HG02973 (cell line): ENCODE data around the gene HOGA1.
"Not testable (repeated sequence)": the region's sequence is repeated elsewhere in the genome, so short reads cannot be mapped to it uniquely, and the experiment has no call there.

Experiments
- ATAC-seq: cut with Tn5 transposase; IDR thresholded peaks from one replicate; pipeline ENCODE4 v1.9.1; 2021; ENCODE audit warnings: moderate library complexity; ENCODE audit not compliant: unreplicated experiment

HOGA1 gene

DNA sequence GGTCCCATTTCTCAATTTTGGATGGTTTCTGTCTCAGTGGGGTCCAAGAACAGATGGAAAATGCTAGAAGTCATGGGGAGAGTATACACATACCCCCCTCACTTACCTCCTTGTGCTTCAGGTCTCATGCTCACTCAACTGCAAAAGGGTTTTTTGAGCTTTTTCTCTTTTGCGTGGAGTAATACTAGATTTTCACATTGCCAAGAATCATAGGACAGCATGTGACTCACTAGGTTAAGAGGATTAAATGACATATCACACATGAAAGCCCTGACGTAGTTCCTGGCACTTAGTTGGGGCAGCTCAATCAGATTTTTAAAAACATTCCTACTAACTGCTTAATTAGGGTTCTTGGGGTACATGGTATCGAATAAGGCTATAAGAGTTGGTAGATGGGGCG, 60.7 kb downstream of the HOGA1 start:
- no peak for ATAC-seq

DNA sequence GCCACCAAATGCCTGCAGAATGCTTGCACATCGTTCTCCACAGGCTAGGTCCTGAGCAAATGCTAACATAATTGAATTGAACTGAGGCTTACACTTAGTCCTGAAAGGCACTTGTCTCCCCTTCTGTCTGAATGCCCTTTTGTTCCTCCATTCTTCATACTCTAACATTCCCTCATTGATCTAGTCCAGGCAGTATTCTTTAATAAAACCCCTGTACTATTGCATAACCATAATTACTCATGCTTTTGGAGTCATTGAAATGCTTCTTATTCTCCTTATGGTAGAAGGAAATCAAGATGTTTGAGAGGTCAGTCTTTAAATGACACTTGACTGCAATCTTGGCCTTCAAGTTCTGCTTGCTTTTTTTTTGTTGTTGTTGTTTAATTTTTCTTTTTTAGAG, 63.4 kb downstream of the HOGA1 start:
- ATAC-seq, result no peak

DNA sequence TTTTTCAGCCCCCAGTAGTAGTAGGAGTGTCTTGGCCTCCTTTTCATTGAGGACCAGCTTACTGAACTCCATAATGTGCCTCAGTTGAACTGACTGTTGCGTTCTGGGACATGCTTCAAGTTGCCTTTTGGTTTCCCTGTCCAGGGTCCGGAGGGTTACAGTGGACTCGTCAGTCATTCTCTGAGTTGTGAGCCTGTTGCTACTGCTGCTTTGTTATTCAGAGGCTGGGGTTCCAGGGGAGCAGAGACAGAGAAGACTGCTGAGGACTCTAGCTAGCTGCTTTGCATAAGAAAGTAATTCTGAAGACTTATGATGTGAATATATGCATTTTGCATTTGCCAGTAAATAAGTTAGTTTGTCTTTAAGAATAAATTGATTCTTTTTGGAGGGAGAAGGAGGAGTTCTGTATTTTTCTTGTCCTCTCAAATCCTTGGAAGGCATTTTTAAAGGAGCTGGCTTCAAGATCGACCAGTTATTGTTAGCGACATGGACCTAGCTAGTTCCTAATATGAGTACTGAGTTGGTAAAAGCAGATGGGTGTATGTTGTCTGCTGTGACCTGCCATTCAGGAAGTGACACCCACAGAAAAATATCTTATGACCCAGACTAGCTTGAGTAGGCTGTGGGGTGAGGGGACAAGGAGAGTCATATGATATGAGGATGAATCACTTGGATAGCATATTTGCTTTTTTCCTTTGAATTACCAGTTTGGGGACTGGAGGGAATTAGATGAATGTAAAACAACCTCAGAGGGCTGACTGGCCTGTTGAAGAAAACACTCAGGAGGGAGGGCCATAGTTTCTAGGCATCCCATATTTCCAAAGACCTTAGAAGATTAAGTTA, 64.6 kb downstream of the HOGA1 start:
- peak; percentile 91 for ATAC-seq

- ATAC-seq, result not testable (repeated sequence)
Observed at GRCh38 chr10:97649405-97649750, 65.2 kb downstream of the HOGA1 start.

DNA sequence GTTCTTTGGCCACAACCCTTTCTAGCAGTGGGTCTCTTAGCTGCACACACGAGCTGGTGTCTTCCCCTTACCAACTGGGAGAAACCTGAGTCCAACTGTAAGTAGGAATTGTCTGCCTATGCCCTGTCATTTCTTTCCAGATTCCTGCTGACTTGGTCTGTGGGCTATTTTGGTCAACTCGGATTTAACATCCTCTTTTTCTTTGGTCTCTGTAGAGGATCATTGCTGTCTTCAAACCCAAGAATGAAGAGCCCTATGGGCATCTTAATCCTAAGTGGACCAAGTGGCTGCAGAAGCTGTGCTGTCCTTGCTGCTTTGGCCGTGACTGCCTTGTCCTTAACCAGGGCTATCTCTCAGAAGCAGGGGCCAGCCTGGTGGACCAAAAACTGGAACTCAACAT, 66.5 kb downstream of the HOGA1 start:
- ATAC-seq, result no peak

DNA sequence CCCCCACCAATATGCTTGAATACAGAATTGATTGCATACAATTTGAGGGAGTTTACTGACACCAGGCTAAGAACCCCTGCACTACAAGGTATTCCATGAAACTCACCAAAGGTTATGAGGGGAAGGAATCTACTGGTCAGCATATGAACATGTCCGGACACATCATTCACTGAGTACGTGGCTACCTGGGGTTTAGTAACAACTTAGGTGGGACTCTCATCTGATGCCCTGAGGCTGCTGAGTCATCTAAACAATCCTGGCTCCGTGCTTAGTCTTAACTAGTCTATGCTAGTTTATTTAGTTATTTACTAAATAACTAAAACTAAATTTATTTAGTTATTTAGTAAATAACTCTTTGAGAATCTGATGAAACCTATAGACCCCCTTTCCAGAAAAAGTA, 67.6 kb downstream of the HOGA1 start:
- no peak for ATAC-seq

- ATAC-seq, result no peak
Observed at GRCh38 chr10:97656777-97657176, 72.6 kb downstream of the HOGA1 start.

- ATAC-seq, result no peak
Observed at GRCh38 chr10:97659589-97659988, 75.4 kb downstream of the HOGA1 start.
